GM21723 (cell line): Measurements from ENCODE around the gene DARS2.
"Not testable (repeated sequence)": the region's sequence is repeated elsewhere in the genome, so short reads cannot be mapped to it uniquely, and the experiment has no call there.

Experiments
- ATAC-seq: cut with Tn5 transposase; IDR thresholded peaks from one replicate; pipeline ENCODE4 v1.9.1; 2021; ENCODE audit warnings: mild to moderate bottlenecking, moderate library complexity; ENCODE audit not compliant: unreplicated experiment

Gene DARS2, protein sequence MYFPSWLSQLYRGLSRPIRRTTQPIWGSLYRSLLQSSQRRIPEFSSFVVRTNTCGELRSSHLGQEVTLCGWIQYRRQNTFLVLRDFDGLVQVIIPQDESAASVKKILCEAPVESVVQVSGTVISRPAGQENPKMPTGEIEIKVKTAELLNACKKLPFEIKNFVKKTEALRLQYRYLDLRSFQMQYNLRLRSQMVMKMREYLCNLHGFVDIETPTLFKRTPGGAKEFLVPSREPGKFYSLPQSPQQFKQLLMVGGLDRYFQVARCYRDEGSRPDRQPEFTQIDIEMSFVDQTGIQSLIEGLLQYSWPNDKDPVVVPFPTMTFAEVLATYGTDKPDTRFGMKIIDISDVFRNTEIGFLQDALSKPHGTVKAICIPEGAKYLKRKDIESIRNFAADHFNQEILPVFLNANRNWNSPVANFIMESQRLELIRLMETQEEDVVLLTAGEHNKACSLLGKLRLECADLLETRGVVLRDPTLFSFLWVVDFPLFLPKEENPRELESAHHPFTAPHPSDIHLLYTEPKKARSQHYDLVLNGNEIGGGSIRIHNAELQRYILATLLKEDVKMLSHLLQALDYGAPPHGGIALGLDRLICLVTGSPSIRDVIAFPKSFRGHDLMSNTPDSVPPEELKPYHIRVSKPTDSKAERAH

DNA sequence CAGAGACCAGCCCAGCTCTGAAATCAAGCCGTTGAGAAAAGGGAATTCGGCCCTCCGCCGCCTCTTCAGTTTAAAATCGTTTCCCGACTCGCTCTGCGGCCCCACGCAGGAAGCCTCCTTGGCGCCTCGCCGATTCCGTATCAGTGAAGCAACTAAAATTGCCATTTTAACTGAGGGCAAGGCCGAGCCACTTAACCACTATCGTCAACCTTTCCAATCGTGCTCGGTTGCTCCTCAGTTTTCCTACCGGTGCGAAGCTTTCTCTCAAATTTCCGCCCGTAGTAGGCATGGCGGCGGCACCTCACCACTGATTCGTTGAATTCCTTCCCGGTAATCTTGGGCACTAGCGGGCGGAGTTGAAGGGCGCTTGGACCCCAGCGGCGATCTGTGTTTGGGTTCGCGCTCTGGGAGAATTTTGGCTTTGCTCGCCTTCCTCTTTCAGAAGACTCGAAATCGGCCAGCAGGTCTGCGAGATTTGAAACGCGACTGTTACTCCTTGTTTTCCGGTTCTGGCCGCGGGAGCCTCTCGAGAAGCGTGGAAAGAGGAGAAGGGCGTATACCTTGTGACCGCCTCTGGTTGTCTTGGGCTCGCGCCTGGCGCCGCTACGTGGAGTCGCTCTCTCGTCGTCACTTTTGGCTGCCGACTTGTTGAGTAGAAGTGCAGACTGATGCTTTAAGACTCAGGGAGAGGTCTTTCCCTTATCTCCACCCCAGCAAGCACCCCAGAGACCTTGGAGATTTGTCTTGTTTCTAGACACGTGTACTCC lies at the start of gene DARS2, which contains the start of gene CENPL:
Gene DARS2, plus strand, starts transcription at position 359 of the 767 bp plus-strand sequence. CDS start 557 bp downstream, outside the sequence.
Gene CENPL, minus strand, starts transcription at position 569 of the 767 bp plus-strand sequence. CDS start 13,584 bp downstream, outside the sequence.
- ATAC-seq = peak; percentile 89

DNA sequence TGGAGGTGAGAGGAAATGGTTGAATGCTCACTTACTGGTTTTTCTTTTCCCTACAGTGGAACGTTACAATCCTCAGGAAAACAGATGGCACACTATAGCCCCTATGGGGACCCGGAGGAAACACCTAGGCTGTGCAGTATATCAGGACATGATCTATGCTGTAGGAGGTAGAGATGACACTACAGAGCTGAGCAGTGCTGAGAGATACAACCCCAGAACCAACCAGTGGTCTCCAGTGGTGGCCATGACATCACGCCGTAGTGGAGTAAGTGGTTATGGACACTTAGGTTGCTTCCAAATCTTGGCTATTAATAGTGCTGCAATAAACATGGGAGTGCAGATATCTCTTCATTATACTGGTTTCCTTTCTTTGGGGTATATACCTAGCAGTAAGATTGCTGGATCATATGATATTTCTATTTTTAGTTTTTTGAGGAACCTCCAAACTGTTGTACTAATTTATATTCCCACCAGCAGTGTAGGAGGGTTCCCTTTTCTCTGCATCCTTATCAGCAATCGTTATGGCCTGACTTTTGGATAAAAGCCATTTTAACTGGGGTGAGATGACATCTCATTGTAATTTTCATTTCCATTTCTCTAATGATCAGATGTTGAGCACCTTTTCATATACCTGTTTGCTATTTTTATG lies 48.8 kb upstream of the DARS2 start:
- no peak for ATAC-seq

DNA sequence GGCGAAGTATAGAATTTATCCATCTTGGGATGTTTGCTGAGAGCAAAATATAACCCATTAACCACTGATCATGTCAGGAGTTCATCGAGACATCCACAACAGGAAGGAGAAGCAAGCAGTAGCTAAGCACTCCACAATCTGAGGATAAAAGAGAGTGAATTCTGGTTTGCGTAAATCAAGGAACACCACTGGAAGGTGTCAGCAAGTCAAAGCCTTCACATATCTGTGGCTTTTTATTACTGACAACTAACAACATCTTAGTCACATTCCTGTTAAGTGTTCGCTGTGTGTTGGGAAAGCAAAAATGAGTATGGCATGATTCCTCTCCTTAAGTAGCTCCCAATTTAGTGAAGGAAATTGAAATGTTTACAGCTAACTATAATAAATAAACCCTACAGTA lies 44.5 kb upstream of the DARS2 start:
- ATAC-seq = no peak

DNA sequence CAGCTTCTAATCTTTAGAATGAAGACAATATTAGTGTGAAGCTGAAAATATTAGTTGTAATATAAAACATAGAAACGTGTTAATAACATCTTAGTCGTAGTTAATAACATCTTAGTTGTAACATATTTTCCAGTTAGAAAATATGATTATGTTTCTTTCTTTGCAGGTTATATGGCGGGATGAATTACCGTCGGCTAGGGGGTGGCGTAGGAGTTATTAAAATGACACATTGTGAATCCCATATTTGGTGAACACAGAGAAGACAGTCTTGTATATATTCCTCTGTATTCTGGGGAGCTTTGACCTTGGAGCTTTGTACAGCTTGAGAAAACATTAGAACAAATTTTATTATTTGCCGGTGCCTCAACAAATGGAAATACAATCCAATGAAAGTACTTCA lies 39.5 kb upstream of the DARS2 start:
- ATAC-seq = no peak

DNA sequence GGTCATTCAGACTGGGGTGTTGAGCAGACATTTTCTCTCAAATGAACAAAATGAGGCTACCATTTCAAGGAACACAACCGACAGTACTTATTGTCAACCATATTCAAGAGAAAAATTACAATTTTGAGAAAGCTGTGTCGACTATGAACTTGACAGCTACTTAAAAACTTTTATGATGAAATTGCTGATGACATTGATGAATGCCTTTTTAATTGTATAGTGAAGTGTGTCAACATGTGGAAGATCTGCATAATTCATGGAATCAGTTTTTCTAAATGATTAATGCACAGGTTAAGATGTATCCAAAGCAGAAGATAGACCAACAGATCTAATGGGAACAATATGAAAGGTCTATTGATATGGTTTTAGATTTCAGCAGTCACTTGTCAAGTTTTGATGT lies 34.6 kb upstream of the DARS2 start:
- ATAC-seq = no peak

DNA sequence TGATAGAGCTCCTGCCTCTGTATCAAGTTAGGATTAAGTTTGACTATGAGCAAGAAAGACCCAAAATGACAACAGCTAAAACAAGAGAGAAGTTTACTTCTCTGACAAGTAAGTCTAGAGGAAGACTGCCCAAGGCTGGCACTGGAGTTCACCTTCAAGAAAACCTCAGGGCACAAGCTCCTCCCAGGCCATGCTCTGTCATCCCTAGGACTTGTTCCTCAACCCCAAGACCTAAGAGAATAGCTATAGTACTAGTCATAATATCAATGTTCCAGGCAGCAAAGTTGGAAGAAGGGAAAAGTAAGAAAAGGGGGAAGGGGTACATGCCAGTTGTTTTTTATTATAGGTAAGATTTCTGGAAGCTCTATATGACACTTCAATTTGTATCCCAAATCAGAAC lies 26.4 kb upstream of the DARS2 start:
- no peak for ATAC-seq

DNA sequence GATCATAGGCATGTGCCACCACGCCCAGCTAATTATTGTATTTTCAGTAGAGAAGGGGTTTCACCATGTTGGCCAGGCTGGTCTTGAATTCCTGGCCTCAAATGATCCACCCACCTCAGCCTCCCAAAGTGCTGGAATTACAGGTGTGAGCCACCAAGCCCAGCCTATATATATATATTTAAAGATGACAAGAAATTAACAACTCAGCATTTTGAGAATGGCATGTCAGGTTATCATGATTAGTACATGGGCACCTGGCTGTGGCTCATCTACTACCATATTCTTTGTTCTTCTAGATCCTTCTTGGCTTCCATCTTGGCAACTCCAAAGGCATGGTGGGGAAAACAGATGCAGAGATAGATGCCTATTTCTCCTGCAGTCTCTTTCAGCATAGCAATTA lies 24.5 kb upstream of the DARS2 start:
- not testable (repeated sequence) for ATAC-seq

DNA sequence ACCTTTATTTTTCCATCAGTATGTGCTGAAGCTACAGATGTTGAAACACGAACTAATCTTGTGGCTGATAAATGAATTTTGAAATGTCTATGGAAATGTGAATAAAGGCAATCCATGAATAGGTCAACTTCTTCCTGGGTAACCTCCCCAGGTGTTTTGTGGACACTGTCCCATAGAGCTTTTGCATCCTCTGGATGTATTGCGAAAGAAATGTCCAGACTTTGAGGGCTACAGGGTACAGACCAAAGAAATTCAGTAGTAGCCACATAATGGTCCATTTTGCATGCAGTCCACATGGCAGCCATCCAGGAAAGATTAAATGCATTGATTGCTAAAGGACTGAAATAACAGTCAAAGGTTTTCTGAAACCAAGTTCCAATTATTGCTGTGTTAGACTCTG lies 21.5 kb upstream of the DARS2 start:
- no peak for ATAC-seq

DNA sequence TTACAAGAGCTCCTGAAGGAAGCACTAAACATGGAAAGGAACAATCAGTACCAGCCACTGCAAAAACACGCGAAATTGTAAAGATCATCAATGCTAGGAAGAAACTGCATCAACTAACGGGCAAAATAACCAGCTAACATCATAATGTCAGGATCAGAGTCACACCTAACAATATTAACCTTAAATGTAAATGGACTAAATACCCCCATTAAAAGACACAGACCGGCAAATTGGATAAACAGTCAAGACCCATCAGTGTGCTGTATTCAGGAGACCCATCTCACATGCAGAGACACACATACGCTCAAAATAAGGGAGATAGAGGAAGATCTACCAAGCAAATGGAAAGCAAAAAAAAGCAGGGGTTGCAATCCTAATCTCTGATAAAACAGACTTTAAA lies 10.8 kb upstream of the DARS2 start:
- ATAC-seq = not testable (repeated sequence)

DNA sequence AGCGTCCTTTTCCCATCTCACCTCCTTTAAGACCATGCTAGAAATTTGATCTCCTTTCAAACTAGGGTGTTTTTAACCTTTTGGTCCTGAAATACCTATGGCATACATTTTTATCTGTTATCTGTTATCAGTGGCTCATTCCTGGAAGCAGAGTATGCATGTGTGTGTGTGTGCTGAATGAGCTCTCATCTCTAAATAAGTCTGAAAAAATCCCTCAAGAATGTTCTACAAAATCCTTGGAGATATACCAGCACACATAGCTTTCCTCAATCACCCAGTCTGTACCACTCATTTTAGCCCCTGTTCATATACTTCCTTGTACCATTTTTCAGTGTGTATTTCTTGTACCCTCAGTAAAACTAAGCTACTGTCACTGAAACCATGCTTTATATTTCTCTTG lies 6.0 kb upstream of the DARS2 start:
- ATAC-seq = no peak

DNA sequence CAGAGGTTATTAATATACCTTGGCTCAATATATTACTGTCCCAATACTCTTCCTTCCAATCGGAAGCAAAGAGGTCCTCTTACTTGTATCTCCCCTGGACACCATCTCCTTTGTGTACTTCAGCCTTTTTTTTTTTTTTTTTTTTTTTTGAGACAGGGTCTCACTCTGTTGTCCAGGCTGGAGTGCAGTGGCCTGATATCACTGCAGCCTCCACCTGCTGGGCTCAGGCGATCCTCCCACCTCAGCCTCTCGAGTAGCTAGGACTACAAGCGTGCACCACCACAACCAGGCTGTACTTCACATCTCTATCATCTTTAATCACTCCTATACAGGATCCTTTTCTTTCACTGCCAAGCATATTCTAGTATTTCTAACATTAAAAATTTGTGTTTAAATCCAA lies 2.8 kb upstream of the DARS2 start:
- ATAC-seq = no peak

DNA sequence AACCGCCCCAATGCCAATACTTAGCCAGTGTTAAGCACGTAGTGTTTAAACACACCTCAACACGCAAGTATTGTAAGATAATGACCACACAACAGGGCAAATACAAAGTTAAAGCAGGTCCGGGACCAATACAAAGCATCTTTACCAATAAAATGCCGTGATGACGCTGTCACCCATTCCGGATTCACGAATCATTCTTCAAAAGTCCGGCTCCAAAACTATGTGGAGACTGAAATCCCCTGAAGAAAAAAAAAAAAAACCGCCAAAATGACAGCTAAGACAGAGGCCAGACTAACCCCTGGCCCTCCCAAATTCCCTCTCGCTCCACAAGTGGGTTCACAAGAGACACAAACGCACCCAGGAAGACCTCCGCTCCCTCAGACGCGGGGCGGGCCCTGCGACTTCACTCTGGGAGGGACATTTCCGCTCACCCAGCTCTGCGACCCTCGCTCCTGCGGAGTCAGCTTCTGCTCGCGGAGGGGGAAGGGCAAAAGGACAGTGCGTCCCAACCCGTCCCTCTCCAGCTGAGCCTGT lies 625 bp upstream of the DARS2 start:
- peak; percentile 47 for ATAC-seq

DNA sequence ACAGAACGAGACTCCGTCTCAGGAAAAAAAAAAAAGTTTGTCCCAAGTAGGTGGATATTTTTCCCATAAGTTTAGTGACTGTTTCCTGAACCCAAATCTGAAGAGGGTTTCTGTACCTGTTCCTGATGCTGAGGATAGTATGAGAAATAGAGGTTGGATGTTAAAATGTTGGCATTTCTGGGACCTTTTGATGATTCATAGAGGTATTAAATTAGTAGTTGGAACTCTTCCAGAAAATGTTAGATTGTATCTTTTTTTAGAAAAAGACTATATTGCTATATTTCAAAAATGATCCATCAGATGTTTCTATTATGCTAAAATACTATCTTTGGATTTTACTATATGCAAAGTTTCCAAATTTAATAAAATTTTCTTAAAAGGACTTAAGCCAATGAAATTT lies 3.1 kb downstream of the DARS2 start:
- no peak for ATAC-seq

DNA sequence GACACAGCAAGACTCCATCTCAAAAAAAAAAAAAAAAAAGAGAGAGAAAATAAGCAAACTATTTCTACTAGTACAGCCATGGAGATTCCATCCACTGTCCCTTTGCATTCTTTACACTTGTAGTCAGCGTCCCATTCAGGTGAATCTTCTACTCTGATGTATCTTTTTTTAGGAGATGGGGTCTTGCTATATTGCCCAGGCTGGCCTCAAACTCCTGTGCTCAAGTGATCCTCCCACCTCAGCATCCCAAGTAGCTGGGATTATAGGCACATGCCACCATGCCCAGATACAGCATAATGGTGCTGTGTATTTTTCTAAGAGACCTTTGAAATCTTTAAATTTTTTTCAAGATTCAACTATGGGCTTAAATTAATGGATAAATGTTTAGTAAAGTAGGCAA lies 8.3 kb downstream of the DARS2 start:
- no peak for ATAC-seq

DNA sequence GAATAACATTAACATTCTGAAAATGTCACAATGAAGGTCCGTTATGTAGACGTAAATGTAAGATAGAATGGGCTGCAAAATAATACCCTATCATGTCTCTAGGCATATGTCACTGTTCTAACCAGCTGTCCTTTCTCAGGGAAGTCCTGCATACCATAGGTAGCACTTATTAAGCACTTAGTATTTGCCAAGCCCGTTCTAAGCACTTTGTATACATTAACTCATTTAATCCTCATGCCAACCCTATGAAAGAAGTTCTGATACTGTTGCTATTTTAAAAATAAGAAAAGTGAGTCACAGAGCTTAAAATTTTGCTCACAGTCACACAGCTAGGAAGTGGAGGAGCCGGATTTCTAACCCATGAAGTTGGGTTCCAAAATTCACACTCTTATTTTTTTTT lies 27.6 kb downstream of the DARS2 start:
- ATAC-seq = no peak

DNA sequence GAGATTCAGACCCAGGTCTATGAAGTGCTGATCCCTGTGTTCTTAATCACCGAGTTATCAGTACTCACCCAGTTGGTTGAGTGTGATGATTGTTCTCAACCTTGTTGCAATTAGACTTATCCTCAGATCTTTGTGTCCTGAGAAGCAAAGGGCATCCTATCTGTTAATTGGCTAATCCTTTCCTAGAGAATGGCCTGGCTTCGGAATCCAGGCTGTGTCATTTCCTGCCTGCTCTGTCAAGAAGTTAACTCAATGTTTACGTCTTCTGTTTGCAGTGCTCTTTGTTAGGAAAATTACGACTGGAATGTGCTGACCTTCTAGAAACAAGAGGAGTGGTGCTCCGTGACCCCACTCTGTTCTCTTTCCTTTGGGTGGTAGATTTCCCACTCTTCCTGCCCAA lies 28.6 kb downstream of the DARS2 start:
- ATAC-seq = no peak

DNA sequence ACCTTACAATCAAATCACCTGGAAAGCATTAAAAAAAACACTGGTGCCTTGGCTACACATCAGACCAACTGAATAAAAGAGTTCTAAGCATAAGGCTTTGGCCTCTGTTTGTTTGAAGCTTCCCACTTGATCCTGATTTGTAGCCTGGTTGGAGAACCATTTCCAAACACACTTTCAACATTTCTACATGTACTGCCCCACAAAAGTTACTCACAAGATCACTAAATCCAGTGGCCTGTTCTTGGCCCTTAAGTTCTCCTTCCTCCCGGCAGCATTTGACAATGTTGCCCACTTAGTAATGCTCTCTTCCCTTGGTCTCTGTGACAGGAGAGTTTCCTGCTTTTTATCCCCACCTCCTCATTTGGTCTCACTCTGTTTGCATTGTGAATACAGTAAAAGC lies 31.5 kb downstream of the DARS2 start:
- no peak for ATAC-seq

DNA sequence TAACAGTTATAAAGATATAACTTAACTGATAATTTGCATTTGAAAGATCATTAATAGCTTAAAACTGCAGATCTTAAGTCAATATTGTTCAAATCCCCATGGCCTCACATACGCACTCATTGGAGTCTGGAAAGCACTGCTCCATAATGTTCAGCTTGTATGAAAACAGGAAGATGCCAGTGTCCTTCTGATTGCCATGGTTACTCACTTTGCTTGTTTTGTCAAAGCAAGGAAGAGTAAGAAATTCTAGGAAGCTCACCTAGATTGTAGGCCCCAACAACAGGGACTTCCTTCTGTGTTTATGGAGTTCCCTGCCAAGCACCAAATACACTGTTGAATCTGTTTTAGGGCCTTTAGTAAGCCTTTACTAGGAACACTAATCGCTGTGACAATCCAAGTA lies 32.4 kb downstream of the DARS2 start:
- no peak for ATAC-seq

DNA sequence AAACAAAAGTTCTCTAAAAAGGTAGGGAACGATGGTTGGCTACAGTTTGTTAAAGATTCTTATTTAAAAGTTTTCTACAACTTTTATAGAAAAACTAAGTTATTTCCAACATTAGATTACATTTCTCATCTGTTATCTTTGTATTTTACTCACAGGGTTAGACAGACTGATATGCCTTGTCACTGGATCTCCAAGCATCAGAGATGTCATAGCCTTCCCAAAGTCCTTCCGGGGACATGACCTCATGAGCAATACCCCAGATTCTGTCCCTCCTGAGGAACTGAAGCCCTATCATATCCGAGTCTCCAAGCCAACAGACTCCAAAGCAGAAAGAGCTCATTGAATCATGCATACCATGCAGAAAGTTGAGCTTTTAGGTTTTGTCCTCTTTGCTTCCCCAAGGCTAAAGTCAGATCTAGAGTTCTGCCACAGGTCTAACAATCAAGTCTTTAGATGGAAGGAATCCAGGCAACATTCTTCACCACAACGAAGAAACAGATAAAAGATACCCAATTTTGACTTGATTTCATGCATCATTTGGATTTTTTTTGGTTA lies 33.0 kb downstream of the DARS2 start:
- no peak for ATAC-seq

DNA sequence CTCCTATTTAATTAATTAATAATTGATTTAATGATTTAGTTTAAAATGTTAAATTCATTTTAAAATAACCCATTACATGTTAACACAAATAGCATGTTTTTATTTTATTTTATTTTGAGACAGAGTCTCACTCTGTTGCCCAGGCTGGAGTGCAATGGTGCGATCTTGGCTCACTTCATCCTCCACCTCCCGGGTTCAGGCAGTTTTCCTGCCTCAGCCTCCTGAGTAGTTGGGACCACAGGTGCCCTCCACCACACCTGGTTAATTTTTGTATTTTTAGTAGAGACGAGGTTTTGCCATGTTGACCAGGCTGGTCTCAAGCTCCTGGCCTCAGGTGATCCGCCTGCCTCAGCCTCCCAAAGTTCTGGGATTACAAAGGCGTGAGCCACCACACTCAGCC lies 35.1 kb downstream of the DARS2 start:
- ATAC-seq = not testable (repeated sequence)

DNA sequence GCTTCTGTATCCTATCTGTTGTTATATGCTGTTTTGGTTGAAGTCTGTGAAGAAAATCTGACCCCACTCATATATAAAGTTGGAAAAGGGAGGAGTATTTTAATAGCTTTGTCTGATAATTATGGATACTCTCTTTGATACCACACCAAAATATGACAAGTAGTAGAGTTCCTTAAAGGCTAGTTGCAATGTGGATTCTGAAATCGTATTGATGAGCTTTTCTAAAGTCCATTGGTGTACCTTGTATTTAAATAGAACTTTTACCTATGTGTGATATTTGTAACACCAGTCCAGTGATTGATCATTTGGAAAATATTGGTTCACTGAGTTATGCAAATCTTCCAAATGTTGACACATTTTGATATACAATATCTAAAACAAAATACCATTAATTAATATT lies 35.6 kb downstream of the DARS2 start:
- no peak for ATAC-seq
